ENCODE measurements around the gene ISL2.

The ISL2 gene

DNA sequence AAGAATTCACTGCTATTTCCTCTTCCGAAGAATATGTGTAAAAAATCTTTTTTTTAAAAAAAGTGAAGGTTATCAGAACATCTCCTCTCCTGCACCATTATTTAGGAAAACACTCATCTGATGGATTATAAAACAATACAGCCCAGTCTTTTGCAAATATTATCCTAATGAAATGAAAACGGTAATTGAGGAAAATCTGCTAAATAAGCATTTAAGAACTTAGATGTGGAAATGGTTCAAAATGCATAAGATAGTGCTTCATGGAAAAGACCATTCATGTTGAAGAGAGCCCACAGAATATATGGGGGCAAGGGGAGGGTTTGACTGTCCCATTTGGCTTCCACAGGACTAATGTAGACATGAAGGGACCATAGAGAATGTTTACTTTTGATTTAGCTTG, 47.8 kb downstream of the ISL2 start:
- TF ChIP-seq CTCF (IDR thresholded peaks at IDR 0.05; ENCODE audit: low read depth, low read length): no peak
- no peak for DNase-seq (ENCODE audit: low read depth in 2 of 2)
- no peak overlapping the region for H3K4me3 ChIP-seq (replicated peaks in 1 of 2; ENCODE audit: low read depth in 2 of 2, low read length in 2 of 2)

DNA sequence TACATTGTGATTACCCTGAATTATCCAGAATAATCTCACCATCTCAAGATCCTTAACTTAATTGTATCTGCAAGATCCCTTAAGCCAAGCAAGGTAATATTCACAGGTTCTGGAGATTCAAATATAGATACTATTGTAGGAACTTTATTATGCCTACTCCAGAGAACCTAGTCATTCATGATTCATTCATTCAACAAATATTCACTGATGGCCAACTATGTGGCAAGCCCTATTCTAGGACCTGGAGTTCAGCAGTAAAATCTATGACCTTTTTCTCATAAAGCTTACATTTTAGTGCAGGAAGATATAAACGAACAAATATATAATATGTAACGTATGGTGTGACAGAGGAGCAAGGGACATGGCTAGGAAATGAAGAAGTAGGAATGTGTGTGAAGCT, 49.6 kb downstream of the ISL2 start:
- no peak overlapping the region for H3K4me3 ChIP-seq (replicated peaks in 1 of 2; ENCODE audit: low read depth in 2 of 2, low read length in 2 of 2)
- no peak for DNase-seq (ENCODE audit: low read depth in 2 of 2)
- TF ChIP-seq CTCF (IDR thresholded peaks at IDR 0.05; ENCODE audit: low read depth, low read length): no peak

GRCh38 chr15:76386926-76387325, 50.4 kb downstream of the ISL2 start:
- TF ChIP-seq CTCF (IDR thresholded peaks at IDR 0.05; ENCODE audit: low read depth, low read length): no peak
- H3K4me3 ChIP-seq (replicated peaks in 1 of 2; ENCODE audit: low read depth in 2 of 2, low read length in 2 of 2): no peak overlapping the region
- DNase-seq (ENCODE audit: low read depth in 2 of 2): no peak

GRCh38 chr15:76390571-76390970, 54.0 kb downstream of the ISL2 start:
- H3K4me3 ChIP-seq (replicated peaks in 1 of 2; ENCODE audit: low read depth in 2 of 2, low read length in 2 of 2): no peak overlapping the region
- no peak for DNase-seq (ENCODE audit: low read depth in 2 of 2)
- TF ChIP-seq CTCF (IDR thresholded peaks at IDR 0.05; ENCODE audit: low read depth, low read length): no peak

GRCh38 chr15:76391309-76391708, 54.7 kb downstream of the ISL2 start:
- H3K4me3 ChIP-seq (replicated peaks in 1 of 2; ENCODE audit: low read depth in 2 of 2, low read length in 2 of 2): no peak overlapping the region
- TF ChIP-seq CTCF (IDR thresholded peaks at IDR 0.05; ENCODE audit: low read depth, low read length): no peak
- no peak for DNase-seq (ENCODE audit: low read depth in 2 of 2)

DNA sequence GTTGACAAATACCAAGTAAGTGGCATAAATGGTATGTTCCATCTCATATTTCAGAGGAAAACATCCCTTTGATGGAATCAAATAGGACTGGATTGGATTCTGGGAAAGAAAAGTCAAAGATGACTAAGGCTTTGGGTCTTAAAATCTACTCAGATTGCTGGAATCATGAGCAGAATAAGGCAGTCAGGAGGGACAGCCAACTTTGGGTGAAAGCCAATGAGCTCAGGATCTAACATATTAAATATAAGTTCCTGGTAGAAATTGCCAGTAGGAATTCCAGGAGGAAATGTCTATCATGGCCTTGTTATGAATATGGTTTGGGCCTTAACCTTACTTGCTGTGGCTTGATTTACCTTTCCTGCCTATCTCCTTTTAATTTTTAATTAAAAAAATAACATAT, 55.3 kb downstream of the ISL2 start:
- DNase-seq (ENCODE audit: low read depth in 2 of 2): peak in 1 of 2 donors; percentile 12
- H3K4me3 ChIP-seq (replicated peaks in 1 of 2; ENCODE audit: low read depth in 2 of 2, low read length in 2 of 2): no peak overlapping the region
- no peak for TF ChIP-seq CTCF (IDR thresholded peaks at IDR 0.05; ENCODE audit: low read depth, low read length)

Measured in cardiac fibroblast (primary cell).